GM18511 (cell line): ENCODE measurements around the gene ACTN4.

Experiments
- ATAC-seq: cut with Tn5 transposase; IDR thresholded peaks from one replicate; pipeline ENCODE4 v1.9.1; 2021; ENCODE audit warnings: mild to moderate bottlenecking, moderate library complexity; ENCODE audit not compliant: unreplicated experiment

ACTN4 gene

GRCh38 chr19:38693380-38694223 lies 46.2 kb downstream of the ACTN4 start:
- no peak for ATAC-seq

GRCh38 chr19:38695317-38695683 lies 47.9 kb downstream of the ACTN4 start:
- no peak for ATAC-seq

GRCh38 chr19:38695832-38696728 lies 48.6 kb downstream of the ACTN4 start:
- ATAC-seq = no peak

GRCh38 chr19:38696729-38697055 lies 49.2 kb downstream of the ACTN4 start:
- ATAC-seq = no peak

GRCh38 chr19:38697197-38697596 lies 49.7 kb downstream of the ACTN4 start:
- no peak for ATAC-seq

- ATAC-seq = no peak
Observed at GRCh38 chr19:38697641-38698071, 50.2 kb downstream of the ACTN4 start.

- no peak for ATAC-seq
Observed at GRCh38 chr19:38698225-38699026, 51.0 kb downstream of the ACTN4 start.

GRCh38 chr19:38699027-38699346 lies 51.5 kb downstream of the ACTN4 start:
- ATAC-seq = no peak

GRCh38 chr19:38699647-38700349 lies 52.3 kb downstream of the ACTN4 start:
- ATAC-seq = no peak

GRCh38 chr19:38700350-38700901 lies 53.0 kb downstream of the ACTN4 start:
- no peak for ATAC-seq

GRCh38 chr19:38700902-38701454 lies 53.5 kb downstream of the ACTN4 start:
- no peak for ATAC-seq

- ATAC-seq = no peak
Observed at GRCh38 chr19:38701455-38702063, 54.1 kb downstream of the ACTN4 start.

- no peak for ATAC-seq
Observed at GRCh38 chr19:38702278-38702677, 54.8 kb downstream of the ACTN4 start.

GRCh38 chr19:38703509-38703908 lies 56.1 kb downstream of the ACTN4 start:
- no peak for ATAC-seq

- no peak for ATAC-seq
Observed at GRCh38 chr19:38704488-38705026, 57.1 kb downstream of the ACTN4 start.

- no peak for ATAC-seq
Observed at GRCh38 chr19:38705197-38706019, 58.0 kb downstream of the ACTN4 start.

GRCh38 chr19:38706792-38707511 lies 59.5 kb downstream of the ACTN4 start:
- no peak for ATAC-seq
